CD14-positive monocyte (primary cell): ENCODE measurements around the gene TYW1. TPM values are rescaled to one million over a fixed set of nuclear protein-coding genes. Genes with fewer than 3 reads are reported as not detected.
"Not testable (repeated sequence)": the region's sequence is repeated elsewhere in the genome, so short reads cannot be mapped to it uniquely, and the experiment has no call there.

Experiments used
- DNase-seq, 3 donors: peaks; one replicate each; pipeline ENCODE4 v3.0.0-alpha.2; 2011 to 2022
- H2AFZ ChIP-seq: 2 replicates; pipeline ENCODE4 v1.6.0; 2012; ENCODE audit warnings: mild to moderate bottlenecking, low read depth, low read length, inconsistent platforms; ENCODE audit not compliant: insufficient read depth, poor library complexity, severe bottlenecking
- H3K27ac ChIP-seq, 2 donors: 1 replicate in 1 of 2; 2 replicates in 1 of 2; pipeline ENCODE4 v1.5.1; 2012 to 2013; ENCODE audit warnings: low read length in 2 of 2, control low read depth in 1 of 2, inconsistent platforms in 1 of 2, low read depth in 1 of 2, mild to moderate bottlenecking in 1 of 2
- H3K27me3 ChIP-seq, 2 donors: one replicate each; pipeline versions ENCODE4 v1.6.0 to v1.6.1; 2011 to 2013; ENCODE audit warnings: low read length in 2 of 2; ENCODE audit not compliant: control insufficient read depth in 2 of 2, insufficient read depth in 2 of 2
- H3K36me3 ChIP-seq, 2 donors: replicated peaks in 1 of 2; 1 replicate in 1 of 2; 2 replicates in 1 of 2; pipeline versions ENCODE4 v1.5.1 to v1.6.1; 2012 to 2013; ENCODE audit warnings: low read length in 2 of 2, control low read depth in 1 of 2, inconsistent platforms in 1 of 2, mild to moderate bottlenecking in 1 of 2; ENCODE audit not compliant: insufficient read depth in 2 of 2, control insufficient read depth in 1 of 2
- H3K4me1 ChIP-seq, 2 donors: 1 replicate in 1 of 2; 2 replicates in 1 of 2; pipeline versions ENCODE4 v1.5.1 to v1.6.1; 2012 to 2013; ENCODE audit warnings: low read length in 2 of 2, control low read depth in 1 of 2, inconsistent platforms in 1 of 2, mild to moderate bottlenecking in 1 of 2, moderate library complexity in 1 of 2; ENCODE audit not compliant: insufficient read depth in 2 of 2, control insufficient read depth in 1 of 2
- H3K4me2 ChIP-seq: replicated peaks from 2 replicates; pipeline ENCODE3; 2012; ENCODE audit warnings: low read length, moderate library complexity, mild to moderate bottlenecking; ENCODE audit not compliant: poor library complexity, severe bottlenecking; ENCODE audit errors: extremely low read depth
- H3K4me3 ChIP-seq, 3 experiments: fragments of 200-600 bp in 1 of 3; sonication (generic) in 1 of 3; replicated peaks in 1 of 3; 1 replicate in 2 of 3; 2 replicates in 1 of 3; pipeline ENCODE4 v1.5.1; 2011 to 2013; ENCODE audit warnings: low read length in 3 of 3, mild to moderate bottlenecking in 3 of 3, control low read depth in 2 of 3, low read depth in 2 of 3, inconsistent platforms in 1 of 3, moderate library complexity in 1 of 3
- H3K79me2 ChIP-seq: 2 replicates; pipeline ENCODE4 v1.6.0; 2012; ENCODE audit warnings: mild to moderate bottlenecking, control low read depth, inconsistent platforms, low read length, moderate library complexity; ENCODE audit not compliant: insufficient read depth
- H3K9ac ChIP-seq: 2 replicates; pipeline ENCODE4 v1.6.0; 2017; ENCODE audit warnings: low read length, mild to moderate bottlenecking; ENCODE audit not compliant: insufficient read depth, poor library complexity, severe bottlenecking
- H3K9me3 ChIP-seq, 2 donors: replicated peaks in 1 of 2; 1 replicate in 1 of 2; 2 replicates in 1 of 2; pipeline versions ENCODE4 v1.5.1 to v1.6.1; 2012 to 2013; ENCODE audit warnings: low read length in 2 of 2, control low read depth in 1 of 2; ENCODE audit not compliant: control insufficient read depth in 1 of 2, insufficient read depth in 1 of 2
- H4K20me1 ChIP-seq: 2 replicates; pipeline ENCODE4 v1.6.0; 2012; ENCODE audit warnings: mild to moderate bottlenecking, low read length, control low read depth, moderate library complexity; ENCODE audit not compliant: insufficient read depth
- H3K27ac Mint-ChIP-seq, 7 donors: one replicate each; pipeline ENCODE4 v1.8.0; 2020; ENCODE audit warnings: mild to moderate bottlenecking in 7 of 7, mixed read lengths in 7 of 7, moderate library complexity in 6 of 7, inconsistent platforms in 2 of 7
- H3K27me3 Mint-ChIP-seq, 3 donors: one replicate each; pipeline ENCODE4 v1.8.0; 2021 to 2022; ENCODE audit warnings: low read depth in 3 of 3, mild to moderate bottlenecking in 3 of 3, mixed read lengths in 3 of 3, moderate library complexity in 3 of 3, inconsistent platforms in 1 of 3
- H3K36me3 Mint-ChIP-seq, 2 donors: one replicate each; pipeline ENCODE4 v1.8.0; 2020; ENCODE audit warnings: mixed read lengths in 2 of 2, inconsistent platforms in 1 of 2, mild to moderate bottlenecking in 1 of 2
- H3K4me1 Mint-ChIP-seq: one replicate; pipeline ENCODE4 v1.8.0; 2020; ENCODE audit warnings: mild to moderate bottlenecking, mixed read lengths
- H3K4me3 Mint-ChIP-seq, 2 donors: one replicate each; pipeline ENCODE4 v1.8.0; 2020; ENCODE audit warnings: mild to moderate bottlenecking in 2 of 2, mixed read lengths in 2 of 2, moderate library complexity in 1 of 2
- H3K9me3 Mint-ChIP-seq, 7 donors: one replicate each; pipeline ENCODE4 v1.8.0; 2020 to 2022; ENCODE audit warnings: mixed read lengths in 7 of 7, mild to moderate bottlenecking in 6 of 7, moderate library complexity in 6 of 7, inconsistent platforms in 2 of 7
- WGBS: methylation state at CpG from one replicate; pipeline ENCODE4 v1.1.5; 2013; ENCODE audit warnings: missing lambda C conversion rate; ENCODE audit not compliant: insufficient coverage; 5-methylcytosine and 5-hydroxymethylcytosine counted together
- intact Hi-C, 2 donors: fragments of 100-400 bp; cut with micrococcal nuclease; formaldehyde crosslinking; loops; one replicate each; pipeline versions ENCODE4 v1.15.0 to v1.15.1; 2023
- polyA plus RNA-seq, 3 donors: library from polyadenylated mRNA; depleted of rRNA in 1 of 3; unstranded in 2 of 3; stranded (reverse) in 1 of 3; fragments of 300-500 nt in 2 of 3; fragments of >200 nt in 1 of 3; fragmentation: Illumina TruSeq in 2 of 3; gene quantifications; 1 replicate in 2 of 3; 2 replicates in 1 of 3; pipeline ENCODE4 v1.2.3, GENCODE V29; 2012 to 2021

TYW1 gene
- polyA plus RNA-seq, 3 donors, result 6.3 to 9.0 (median 7.2) TPM

DNA sequence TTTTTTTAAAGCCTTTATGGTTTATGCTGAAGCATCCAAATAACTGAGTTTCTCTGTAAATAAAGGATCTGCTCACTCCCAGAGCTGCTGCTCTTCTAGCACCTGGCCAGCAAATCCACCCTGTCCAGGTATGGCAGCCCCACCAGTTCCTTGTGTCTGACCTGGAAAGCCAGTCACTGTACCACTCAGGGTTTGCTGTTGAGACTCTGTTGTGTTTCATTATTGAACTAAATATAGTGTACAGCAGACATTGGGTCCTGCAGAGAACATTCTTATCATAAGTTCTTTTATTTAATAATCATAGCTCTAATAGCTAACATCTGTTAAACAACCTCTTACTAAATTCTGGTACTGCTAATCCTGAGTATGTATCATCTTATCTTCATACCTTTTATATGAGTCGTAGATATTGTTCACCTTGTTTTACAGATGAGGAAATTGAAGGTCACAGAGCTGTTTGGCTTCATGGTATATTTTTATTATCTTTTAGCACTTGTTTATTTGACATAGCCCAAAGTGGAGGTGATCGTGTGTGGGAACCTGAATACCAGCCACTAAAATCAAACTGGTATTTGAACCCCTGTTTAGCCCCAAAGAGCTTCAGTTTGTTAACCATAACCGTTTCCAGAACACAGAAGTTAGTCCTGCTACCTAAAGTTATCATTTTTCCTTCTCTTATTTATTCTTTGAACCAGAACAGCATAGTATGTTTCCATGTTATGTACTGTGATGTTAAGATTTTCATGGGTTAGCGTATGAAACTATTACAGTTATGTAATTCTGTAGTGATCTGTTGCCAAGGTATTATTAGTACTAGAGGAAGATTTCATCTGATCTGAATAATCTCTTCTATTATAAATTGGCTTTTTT, 139.2 kb downstream of the TYW1 start:
- H4K20me1 ChIP-seq, H3K4me3 Mint-ChIP-seq, H3K27me3 ChIP-seq, H3K4me1 Mint-ChIP-seq, H3K9me3 ChIP-seq, H3K9me3 Mint-ChIP-seq, H3K27ac ChIP-seq, H2AFZ ChIP-seq, H3K4me2 ChIP-seq, DNase-seq, H3K36me3 ChIP-seq, H3K27ac Mint-ChIP-seq, H3K4me3 ChIP-seq, H3K4me1 ChIP-seq, H3K9ac ChIP-seq, H3K27me3 Mint-ChIP-seq, H3K79me2 ChIP-seq, intact Hi-C loops: not testable (repeated sequence)
- H3K36me3 Mint-ChIP-seq, result peaks cover 17 to 27% of the 10 kb centered on the region in 2 donors
- WGBS, result no CpG with 5 or more reads among the region's 4 CpGs

DNA sequence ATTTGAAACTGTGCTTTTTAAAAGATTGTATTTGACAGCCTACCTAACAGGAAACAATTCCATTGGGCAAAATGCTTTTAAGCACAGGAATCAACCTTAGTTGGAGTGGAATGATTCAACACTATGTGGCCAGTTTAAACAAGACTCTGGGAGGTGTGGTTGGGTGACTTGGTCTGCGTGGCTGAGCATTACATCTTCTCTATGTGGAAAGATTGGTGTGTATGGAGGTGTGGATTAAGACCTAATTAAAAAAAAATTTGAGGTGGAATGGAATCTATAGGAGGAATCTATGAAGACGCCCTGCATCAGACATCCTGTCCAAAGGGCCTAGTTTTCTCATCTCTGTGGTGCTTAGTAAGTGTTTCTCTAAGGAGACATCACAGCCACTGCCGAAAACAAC, 140.9 kb downstream of the TYW1 start:
- H3K79me2 ChIP-seq, H3K4me3 ChIP-seq, H4K20me1 ChIP-seq, H3K4me1 ChIP-seq, H3K4me3 Mint-ChIP-seq, H3K9ac ChIP-seq, H2AFZ ChIP-seq, H3K9me3 ChIP-seq, H3K27ac ChIP-seq, H3K27me3 ChIP-seq, H3K4me2 ChIP-seq, H3K4me1 Mint-ChIP-seq, H3K27me3 Mint-ChIP-seq, H3K36me3 ChIP-seq, H3K27ac Mint-ChIP-seq, intact Hi-C loops, H3K9me3 Mint-ChIP-seq, DNase-seq: not testable (repeated sequence)
- WGBS, result no CpG with 5 or more reads among the region's 3 CpGs
- H3K36me3 Mint-ChIP-seq, result peaks cover 14 to 20% of the 10 kb centered on the region in 2 donors

DNA sequence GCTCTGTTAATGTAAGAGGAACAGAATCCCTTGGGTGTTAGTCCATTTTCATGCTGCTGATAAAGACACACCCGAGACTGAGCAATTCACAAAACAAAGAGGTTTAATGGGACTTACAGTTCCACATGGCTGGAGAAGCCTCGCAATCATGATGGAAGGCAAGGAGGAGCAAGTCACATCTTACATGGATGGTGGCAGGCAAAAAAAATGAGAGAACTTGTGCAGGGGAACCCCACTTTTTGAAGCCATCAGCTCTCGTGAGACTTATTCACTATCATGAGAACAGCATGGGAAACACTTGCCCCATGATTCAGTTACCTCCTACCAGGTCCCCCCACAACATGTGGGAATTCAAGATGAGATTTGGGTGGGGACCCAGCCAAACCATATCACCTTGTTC, 143.2 kb downstream of the TYW1 start:
- H4K20me1 ChIP-seq, H3K9me3 ChIP-seq, DNase-seq, H3K27me3 Mint-ChIP-seq, H3K27me3 ChIP-seq, intact Hi-C loops, H3K4me3 Mint-ChIP-seq, H3K36me3 ChIP-seq, H3K4me2 ChIP-seq, H3K4me1 Mint-ChIP-seq, H2AFZ ChIP-seq, H3K9ac ChIP-seq, H3K4me3 ChIP-seq, H3K27ac ChIP-seq, H3K9me3 Mint-ChIP-seq, H3K4me1 ChIP-seq, H3K79me2 ChIP-seq: not testable (repeated sequence)
- H3K27ac Mint-ChIP-seq, result peak overlapping the region in 2 of 7 donors; percentile 54 to 61
- WGBS, result 100% methylated on average over 1 of the region's 3 CpGs
- H3K36me3 Mint-ChIP-seq, result peaks cover 13 to 15% of the 10 kb centered on the region in 2 donors

DNA sequence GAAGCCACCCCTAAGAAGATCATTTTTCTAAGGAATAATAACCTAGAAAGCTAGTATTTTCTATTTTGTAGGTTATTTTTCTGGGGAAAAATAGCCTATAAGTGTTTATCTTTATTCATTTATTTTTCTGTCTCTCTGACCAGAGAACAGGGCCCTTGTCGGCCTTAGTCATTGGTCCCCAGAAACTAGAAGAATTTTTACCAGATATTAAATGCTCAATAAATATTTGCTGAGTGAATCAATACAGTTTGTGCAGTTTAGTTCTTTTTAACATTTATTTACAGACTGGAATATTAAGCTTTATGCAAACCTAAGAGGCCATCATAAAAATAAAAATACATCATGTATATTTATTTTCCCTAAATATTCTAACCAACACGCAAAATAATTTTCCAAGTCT, 144.4 kb downstream of the TYW1 start:
- H3K27me3 ChIP-seq, H3K27ac ChIP-seq, H3K4me3 Mint-ChIP-seq, H3K9me3 ChIP-seq, H2AFZ ChIP-seq, intact Hi-C loops, H3K4me1 Mint-ChIP-seq, H3K9ac ChIP-seq, H4K20me1 ChIP-seq, H3K4me3 ChIP-seq, H3K9me3 Mint-ChIP-seq, DNase-seq, H3K4me2 ChIP-seq, H3K79me2 ChIP-seq, H3K27ac Mint-ChIP-seq, H3K4me1 ChIP-seq, H3K27me3 Mint-ChIP-seq, H3K36me3 ChIP-seq: not testable (repeated sequence)
- WGBS, result no CpG with 5 or more reads among the region's 2 CpGs
- H3K36me3 Mint-ChIP-seq, result peaks cover 13 to 15% of the 10 kb centered on the region in 2 donors
